ENCODE measurements around the gene SHH. TPM values are rescaled to one million over a fixed set of nuclear protein-coding genes. Genes with fewer than 3 reads are reported as not detected.
"Not testable (repeated sequence)": the region's sequence is repeated elsewhere in the genome, so short reads cannot be mapped to it uniquely, and the experiment has no call there.

Gene SHH
- polyA plus RNA-seq, 1 donor: 0.06 TPM

DNA sequence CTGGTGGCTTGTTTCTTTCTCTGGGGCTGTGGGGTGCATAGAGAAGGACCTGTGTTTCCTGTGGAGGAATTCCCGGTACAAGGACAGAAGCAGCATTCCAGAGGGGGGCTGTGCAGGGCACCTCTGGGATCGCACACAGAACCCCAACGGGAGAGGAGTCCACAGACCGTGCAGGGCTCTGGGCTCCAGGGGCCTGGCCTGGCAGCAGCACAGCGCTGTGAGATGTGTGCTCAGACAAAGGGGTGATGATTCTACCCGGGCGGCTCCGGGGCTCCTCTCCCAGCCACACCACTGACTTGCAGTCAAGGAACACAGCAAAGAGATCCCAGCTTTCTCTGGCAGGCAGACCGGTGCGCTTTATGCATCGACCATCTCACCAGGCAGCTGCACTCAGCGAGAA, 6.9 kb upstream of the SHH start:
- no peak for DNase-seq (ENCODE audit: low read depth)

- DNase-seq (ENCODE audit: low read depth): no peak
These were observed 6.5 kb upstream of the SHH start for GRCh38 chr7:155818820-155819168.

DNA sequence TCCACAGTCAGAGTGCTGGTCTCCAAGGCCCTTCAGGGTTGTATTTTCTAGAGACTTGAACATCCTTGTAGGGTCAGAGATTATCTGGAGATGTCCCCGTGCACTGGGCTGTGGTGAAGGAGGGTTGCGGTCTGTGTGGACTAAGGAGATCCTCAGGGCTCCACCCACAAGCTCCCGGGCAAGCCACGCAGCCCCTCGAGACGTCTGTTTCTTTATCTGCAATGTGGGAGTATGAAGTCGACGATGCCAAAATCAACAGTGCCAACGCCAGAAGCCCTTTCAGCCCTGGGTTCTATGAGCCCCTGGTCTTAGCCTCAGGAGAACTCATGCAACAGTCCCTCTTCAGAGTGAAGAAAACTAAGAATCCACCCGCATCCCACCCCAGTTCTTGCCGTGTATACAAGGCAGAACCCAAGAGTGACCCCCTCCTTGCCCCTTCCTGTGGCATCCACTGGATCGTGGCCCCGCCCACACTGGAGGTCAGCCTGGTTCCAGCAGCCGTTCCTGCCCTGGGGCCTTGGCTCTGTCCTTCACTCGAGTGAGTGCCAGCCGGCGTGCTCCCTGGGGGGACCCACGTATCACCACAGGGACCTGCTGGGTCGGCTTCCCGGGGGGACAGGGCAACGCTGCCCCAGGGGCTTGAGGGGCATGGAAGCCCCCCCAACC, 6.0 kb upstream of the SHH start:
- DNase-seq (ENCODE audit: low read depth): no peak

- DNase-seq (ENCODE audit: low read depth): not testable (repeated sequence)
These were observed 5.3 kb upstream of the SHH start for GRCh38 chr7:155817515-155817914.

- no peak for DNase-seq (ENCODE audit: low read depth)
These were observed 4.7 kb upstream of the SHH start for GRCh38 chr7:155816996-155817395.

- DNase-seq (ENCODE audit: low read depth): no peak
These were observed 3.9 kb upstream of the SHH start for GRCh38 chr7:155816192-155816508.

DNA sequence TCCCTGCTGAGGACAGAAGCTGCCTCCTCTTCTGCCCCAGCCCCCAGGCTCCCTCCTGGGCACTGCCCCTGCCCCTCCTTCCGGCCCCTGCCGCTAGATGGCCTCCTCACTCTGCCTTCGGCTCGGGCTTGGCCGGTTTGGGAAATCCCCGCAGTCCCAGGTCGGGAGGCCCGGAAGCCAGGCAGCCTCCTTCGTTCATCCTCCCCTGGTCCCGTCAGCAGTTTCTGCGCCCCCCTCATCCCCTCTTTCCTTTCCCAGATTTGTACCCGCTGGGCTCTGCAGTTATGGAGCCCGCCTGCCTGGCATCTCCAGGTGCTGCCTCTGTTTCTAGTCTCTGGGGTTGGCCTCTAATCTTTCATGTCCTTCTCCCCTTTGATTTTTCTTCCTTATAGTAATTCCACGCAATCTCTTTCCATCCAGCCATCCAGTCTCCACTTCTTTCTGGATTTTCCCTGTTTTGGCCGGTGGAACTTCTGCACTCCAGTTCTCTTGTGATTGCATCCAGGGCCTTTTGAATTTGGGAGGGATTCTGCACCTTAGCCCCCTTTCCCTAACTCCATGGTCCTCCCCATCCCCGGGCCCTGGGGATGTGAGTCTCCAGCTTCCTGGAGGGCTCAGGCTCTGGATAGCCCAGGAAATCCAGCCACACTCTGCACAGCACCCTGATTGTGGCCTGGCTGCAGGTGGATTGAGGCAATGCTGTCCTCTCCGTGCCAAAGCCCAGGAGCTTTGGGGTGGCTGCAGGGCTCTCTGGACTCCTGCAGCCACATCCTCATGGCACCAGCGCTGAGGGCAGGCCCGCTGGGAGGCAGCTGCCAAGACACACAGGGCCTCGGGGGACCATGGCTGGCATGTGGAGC, 3.3 kb upstream of the SHH start:
- no peak for DNase-seq (ENCODE audit: low read depth)

GRCh38 chr7:155814316-155815276, 2.3 kb upstream of the SHH start:
- no peak for DNase-seq (ENCODE audit: low read depth)

DNA sequence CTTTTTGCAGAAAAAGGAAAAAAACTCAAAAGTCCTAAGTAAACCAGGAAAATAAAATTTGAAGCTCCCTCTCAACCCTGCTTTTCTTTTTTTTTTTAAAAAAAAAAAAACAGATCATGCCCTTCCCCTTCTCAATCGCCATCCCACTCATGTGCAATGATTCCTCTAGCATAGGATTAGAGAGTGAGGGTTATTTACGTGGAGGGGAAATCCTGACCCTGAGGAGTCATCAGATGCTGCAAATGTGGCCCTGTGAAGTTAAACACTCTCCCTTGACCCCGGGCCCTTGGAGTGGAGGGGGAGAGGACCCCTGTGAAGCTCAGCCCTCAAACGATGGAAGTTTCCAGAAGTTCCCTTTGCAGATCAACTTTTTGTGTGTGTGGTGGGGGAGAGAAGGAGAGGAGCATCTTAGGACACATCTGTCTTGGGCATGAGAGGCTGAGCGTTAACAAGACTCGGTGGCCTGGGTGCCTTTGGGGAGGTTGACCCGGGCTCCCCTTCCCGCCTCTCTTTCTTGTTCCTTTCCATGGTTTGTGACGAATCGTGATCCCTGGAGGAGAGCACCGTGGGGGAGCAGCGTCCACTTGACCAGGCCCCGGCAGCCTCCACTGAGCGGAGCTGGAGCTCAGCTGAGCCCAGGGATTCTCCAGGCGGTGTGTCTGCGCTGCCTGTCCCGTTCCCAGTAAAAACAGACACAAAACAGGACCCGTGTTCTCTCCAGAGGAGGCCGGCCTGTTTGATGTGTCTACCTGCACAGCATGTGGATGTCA, 1.5 kb upstream of the SHH start:
- no peak for DNase-seq (ENCODE audit: low read depth)

DNA sequence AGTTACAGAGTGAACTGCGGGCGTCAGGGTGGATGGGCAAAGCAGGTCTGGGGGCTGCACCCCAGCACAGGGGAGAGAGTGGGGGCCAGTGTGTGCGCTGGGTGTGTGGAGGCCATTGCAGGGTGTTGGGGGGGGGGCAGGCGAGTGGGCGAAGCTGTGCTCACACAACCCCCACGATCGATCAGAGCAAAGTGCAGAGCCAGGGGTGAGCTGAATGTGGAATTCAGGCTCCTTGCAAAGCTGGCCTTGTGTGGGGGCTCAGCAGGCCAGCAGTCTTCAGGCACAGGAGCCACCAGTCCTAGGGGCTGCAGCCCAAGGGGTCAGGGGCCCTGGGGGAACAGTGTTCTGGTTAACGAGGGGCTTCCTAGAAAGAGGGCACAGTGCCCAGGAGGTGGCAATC, 862 bp upstream of the SHH start:
- no peak for DNase-seq (ENCODE audit: low read depth)

DNA sequence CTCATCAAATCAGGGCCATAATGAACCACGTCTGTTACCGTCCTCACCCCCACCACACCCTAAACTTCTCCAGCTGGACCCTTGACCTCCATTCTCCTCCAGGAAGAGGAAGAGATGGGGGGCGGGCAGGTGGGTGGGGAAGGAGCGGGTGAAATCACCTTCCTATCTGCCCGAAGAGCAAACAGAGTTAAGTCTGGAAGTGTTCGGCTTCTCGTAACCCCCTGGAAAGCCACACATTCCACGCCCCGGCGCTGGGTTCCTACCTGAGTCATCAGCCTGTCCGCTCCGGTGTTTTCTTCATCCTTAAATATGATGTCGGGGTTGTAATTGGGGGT, 736 bp downstream of the SHH start:
- DNase-seq (ENCODE audit: low read depth): no peak

DNA sequence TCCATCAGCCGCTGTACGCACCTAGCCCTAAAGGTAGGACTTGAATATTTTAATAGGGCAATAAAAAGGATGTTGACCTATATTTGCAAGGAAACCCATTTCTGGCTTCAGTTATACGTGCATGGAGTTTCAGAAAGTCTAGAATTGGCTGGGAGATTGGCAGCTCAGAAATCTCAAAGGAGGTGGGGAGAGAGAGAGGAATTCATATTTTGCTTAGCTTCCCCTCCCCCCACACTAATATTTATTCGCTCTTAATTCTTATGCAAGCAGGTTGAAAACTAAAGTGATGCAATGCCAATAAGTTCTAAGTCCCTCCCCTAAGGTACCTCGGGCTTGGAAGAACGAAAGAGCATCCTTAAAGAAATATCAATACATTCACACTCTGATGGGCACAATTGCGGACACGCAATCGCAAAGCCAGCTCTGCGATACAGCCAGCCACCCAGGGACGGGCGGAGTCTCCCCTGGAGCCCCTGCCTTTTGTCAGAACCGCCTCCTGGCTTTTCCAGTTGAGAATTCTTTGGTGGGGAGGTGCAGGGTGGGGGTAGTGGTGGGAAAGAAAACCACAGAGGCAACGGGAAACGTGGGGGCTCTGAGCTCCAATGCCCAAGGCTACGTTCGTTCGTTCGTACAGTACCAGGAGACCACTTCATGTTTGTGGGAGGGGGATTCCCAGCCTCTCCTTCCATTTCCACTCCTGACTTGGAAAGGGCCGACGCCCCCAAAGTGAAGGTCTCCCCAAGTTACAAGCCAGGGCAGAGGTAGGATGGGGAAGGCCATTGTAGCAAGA, 1.3 kb downstream of the SHH start:
- DNase-seq (ENCODE audit: low read depth): no peak

GRCh38 chr7:155809947-155810769, 2.1 kb downstream of the SHH start:
- no peak for DNase-seq (ENCODE audit: low read depth)

- no peak for DNase-seq (ENCODE audit: low read depth)
These were observed 2.8 kb downstream of the SHH start for GRCh38 chr7:155809332-155809946.

GRCh38 chr7:155808549-155809331, 3.5 kb downstream of the SHH start:
- DNase-seq (ENCODE audit: low read depth): no peak

- no peak for DNase-seq (ENCODE audit: low read depth)
These were observed 4.3 kb downstream of the SHH start for GRCh38 chr7:155807789-155808548.

DNA sequence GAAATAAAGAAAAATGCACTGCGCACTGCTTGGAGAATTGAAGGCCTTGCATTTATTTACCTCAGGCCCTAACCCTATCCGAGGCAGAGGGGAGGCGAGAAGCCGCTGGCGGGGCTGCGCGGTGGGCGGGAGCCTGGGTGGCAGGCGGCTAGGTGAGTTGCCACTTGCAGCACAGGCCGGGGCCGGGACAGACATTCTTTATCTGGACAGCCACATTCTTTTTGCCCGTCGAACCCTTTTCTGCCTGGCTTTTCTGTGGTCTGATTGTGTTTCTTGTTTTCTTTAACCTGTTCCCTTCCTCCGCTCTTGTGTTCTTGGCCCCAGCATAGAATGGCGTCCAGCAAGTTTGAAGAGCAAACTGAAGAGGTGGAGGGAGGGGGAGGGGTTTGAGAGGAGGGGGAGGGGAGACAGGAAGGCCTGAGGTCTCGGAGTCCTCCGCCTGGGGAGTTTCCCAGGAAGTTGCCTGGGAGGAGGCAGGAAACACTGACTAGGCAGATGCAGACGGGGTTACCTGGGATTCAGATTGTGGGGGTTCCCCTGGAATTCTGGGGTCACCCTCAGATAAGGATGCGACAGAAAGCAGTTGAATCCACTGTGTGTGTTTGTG, 5.1 kb downstream of the SHH start:
- no peak for DNase-seq (ENCODE audit: low read depth)

Measured in forelimb muscle (tissue), 1 donor.